ENCODE results near the gene REEP5. TPM values are rescaled to one million over a fixed set of nuclear protein-coding genes. Genes with fewer than 3 reads are reported as not detected.
A peak's percentile ranks its signal among the peaks of the same experiment; 100 is the strongest.
"Not testable (repeated sequence)": the region's sequence is repeated elsewhere in the genome, so short reads cannot be mapped to it uniquely, and the experiment has no call there.

Gene REEP5
- total RNA-seq, 1 donor from 2014 or later: 64.0 TPM

- H3K4me3 ChIP-seq (ENCODE audit: low read depth, low read length): no peak overlapping the region
- no peak for DNase-seq (ENCODE audit: low read depth)
- TF ChIP-seq CTCF (conservative IDR thresholded peaks at IDR 0.05; ENCODE audit: low read depth, low read length): no peak
These were observed 56.9 kb downstream of the REEP5 start for GRCh38 chr5:112865128-112865527.

GRCh38 chr5:112863549-112863948, 58.5 kb downstream of the REEP5 start:
- no peak for DNase-seq (ENCODE audit: low read depth)
- H3K4me3 ChIP-seq (ENCODE audit: low read depth, low read length): no peak overlapping the region
- TF ChIP-seq CTCF (conservative IDR thresholded peaks at IDR 0.05; ENCODE audit: low read depth, low read length): no peak

- no peak for TF ChIP-seq CTCF (conservative IDR thresholded peaks at IDR 0.05; ENCODE audit: low read depth, low read length)
- no peak for DNase-seq (ENCODE audit: low read depth)
- peak overlapping the region; percentile 68 for H3K4me3 ChIP-seq (ENCODE audit: low read depth, low read length)
These were observed 59.9 kb downstream of the REEP5 start for GRCh38 chr5:112862085-112862484.

GRCh38 chr5:112861638-112861985, 60.4 kb downstream of the REEP5 start:
- peak overlapping the region; percentile 68 for H3K4me3 ChIP-seq (ENCODE audit: low read depth, low read length)
- TF ChIP-seq CTCF (conservative IDR thresholded peaks at IDR 0.05; ENCODE audit: low read depth, low read length): no peak
- no peak for DNase-seq (ENCODE audit: low read depth)

GRCh38 chr5:112860929-112861637, 60.9 kb downstream of the REEP5 start, which contains the start of gene SRP19:
TSS of gene SRP19 (plus strand) at chr5:112861287. CDS start at chr5:112861377, 90 bp downstream.
- TF ChIP-seq CTCF (conservative IDR thresholded peaks at IDR 0.05; ENCODE audit: low read depth, low read length): peak; percentile 4
- DNase-seq (ENCODE audit: low read depth): peak; percentile 85
- H3K4me3 ChIP-seq (ENCODE audit: low read depth, low read length): peak within 1 kb of the TSS; percentile 68

- peak overlapping the region; percentile 68 for H3K4me3 ChIP-seq (ENCODE audit: low read depth, low read length)
- DNase-seq (ENCODE audit: low read depth): not testable (repeated sequence)
These were observed 61.5 kb downstream of the REEP5 start for GRCh38 chr5:112860571-112860928.

GRCh38 chr5:112857866-112858265, 64.2 kb downstream of the REEP5 start:
- DNase-seq (ENCODE audit: low read depth): no peak
- H3K4me3 ChIP-seq (ENCODE audit: low read depth, low read length): no peak overlapping the region
- no peak for TF ChIP-seq CTCF (conservative IDR thresholded peaks at IDR 0.05; ENCODE audit: low read depth, low read length)
